Activated CD8-positive, alpha-beta T cell treated with anti-CD3 and anti-CD28 coated beads for 36 hours (primary cell): Measurements from ENCODE around the gene SOST. TPM values are rescaled to one million over a fixed set of nuclear protein-coding genes. Genes with fewer than 3 reads are reported as not detected.

ENCODE experiments used
- ATAC-seq: fragments of 200-7000 bp; cut with Tn5 transposase; one replicate; pipeline ENCODE4 v1.10.0; 2021; ENCODE audit warnings: mild to moderate bottlenecking, moderate library complexity
- CTCF ChIA-PET: fragments of 350-600 bp; sonication (Branson Sonifier 250); formaldehyde crosslinking; loops from one replicate; lab custom pipeline; 2021; ENCODE audit warnings: antibody characterized with exemption; lab: Charles Lee
- POLR2A ChIA-PET: fragments of 350-600 bp; sonication (Branson Sonifier 250); formaldehyde crosslinking; loops from one replicate; lab custom pipeline; 2021; ENCODE audit warnings: antibody characterized with exemption; lab: Charles Lee
- DNase-seq: peaks from one replicate; pipeline ENCODE4 v3.0.0-alpha.2; 2020
- H3K27ac Mint-ChIP-seq: one replicate; pipeline ENCODE4 v1.8.0; 2021; ENCODE audit warnings: mild to moderate bottlenecking, mixed read lengths
- H3K27me3 Mint-ChIP-seq: one replicate; pipeline ENCODE4 v1.8.0; 2021; ENCODE audit warnings: mixed read lengths
- H3K36me3 Mint-ChIP-seq: one replicate; pipeline ENCODE4 v1.8.0; 2021; ENCODE audit warnings: low read depth, mixed read lengths
- H3K4me1 Mint-ChIP-seq: one replicate; pipeline ENCODE4 v1.8.0; 2021; ENCODE audit warnings: low read depth, mixed read lengths
- H3K4me3 Mint-ChIP-seq: one replicate; pipeline ENCODE4 v1.8.0; 2021; ENCODE audit warnings: mild to moderate bottlenecking, moderate library complexity, mixed read lengths
- H3K9me3 Mint-ChIP-seq: one replicate; pipeline ENCODE4 v1.8.0; 2021; ENCODE audit warnings: mixed read lengths
- intact Hi-C: fragments of 100-400 bp; cut with micrococcal nuclease; formaldehyde crosslinking; loops from one replicate; pipeline ENCODE4 v1.10.0; 2022
- total RNA-seq, 2 experiments: library from RNA; stranded (reverse); gene quantifications; one replicate each; pipeline ENCODE4 v1.2.3, GENCODE V29; 2021
- TF ChIP-seq, protein P1 (sequence below): fragments of 200-600 bp; IDR thresholded peaks from one replicate; pipeline ENCODE4 v1.8.0; 2022; ENCODE audit warnings: antibody characterized with exemption, mild to moderate bottlenecking

SOST gene
- total RNA-seq, 2 experiments from 2014 or later, result not detected

GRCh38 chr17:43734376-43734775 is 24.2 kb downstream of the SOST start:
- Mint-ChIP-seq H3K4me1 (no peaks in the 10 kb centered on the region), H3K4me3 (no peak overlapping the region), H3K27me3 (peaks cover 2% of the 10 kb centered on the region), H3K36me3 (no peaks in the 10 kb centered on the region), H3K27ac (no peak overlapping the region), H3K9me3 (peaks cover 4% of the 10 kb centered on the region)
- intact Hi-C loops, result no loop called here
- DNase-seq (no peak), ATAC-seq (no peak)
- CTCF ChIA-PET, result interaction anchor here (0.8 to 1.6 kb wide), 4 partner anchors 11 to 144 kb away, joined by 3 to 7 read pairs (median 5); no protein-coding TSS in a partner anchor
- TF ChIP-seq, protein P1, sequence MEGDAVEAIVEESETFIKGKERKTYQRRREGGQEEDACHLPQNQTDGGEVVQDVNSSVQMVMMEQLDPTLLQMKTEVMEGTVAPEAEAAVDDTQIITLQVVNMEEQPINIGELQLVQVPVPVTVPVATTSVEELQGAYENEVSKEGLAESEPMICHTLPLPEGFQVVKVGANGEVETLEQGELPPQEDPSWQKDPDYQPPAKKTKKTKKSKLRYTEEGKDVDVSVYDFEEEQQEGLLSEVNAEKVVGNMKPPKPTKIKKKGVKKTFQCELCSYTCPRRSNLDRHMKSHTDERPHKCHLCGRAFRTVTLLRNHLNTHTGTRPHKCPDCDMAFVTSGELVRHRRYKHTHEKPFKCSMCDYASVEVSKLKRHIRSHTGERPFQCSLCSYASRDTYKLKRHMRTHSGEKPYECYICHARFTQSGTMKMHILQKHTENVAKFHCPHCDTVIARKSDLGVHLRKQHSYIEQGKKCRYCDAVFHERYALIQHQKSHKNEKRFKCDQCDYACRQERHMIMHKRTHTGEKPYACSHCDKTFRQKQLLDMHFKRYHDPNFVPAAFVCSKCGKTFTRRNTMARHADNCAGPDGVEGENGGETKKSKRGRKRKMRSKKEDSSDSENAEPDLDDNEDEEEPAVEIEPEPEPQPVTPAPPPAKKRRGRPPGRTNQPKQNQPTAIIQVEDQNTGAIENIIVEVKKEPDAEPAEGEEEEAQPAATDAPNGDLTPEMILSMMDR, result no peak
- POLR2A ChIA-PET, result no interaction called here

GRCh38 chr17:43733956-43734355 is 24.6 kb downstream of the SOST start:
- ChIA-PET POLR2A (no interaction called here), CTCF (interaction anchor here (0.8 to 1.6 kb wide), 4 partner anchors 11 to 144 kb away, joined by 3 to 7 read pairs (median 5); no protein-coding TSS in a partner anchor)
- Mint-ChIP-seq H3K27me3 (no peaks in the 10 kb centered on the region), H3K27ac (no peak overlapping the region), H3K9me3 (peaks cover 4% of the 10 kb centered on the region), H3K4me1 (no peaks in the 10 kb centered on the region), H3K36me3 (no peaks in the 10 kb centered on the region), H3K4me3 (no peak overlapping the region)
- TF ChIP-seq, protein P1, result no peak
- DNase-seq (no peak), ATAC-seq (no peak)
- intact Hi-C loops, result no loop called here

- ChIA-PET CTCF (interaction anchor here (1.0 to 1.6 kb wide), 3 partner anchors 12 to 33 kb away, joined by 4 to 6 read pairs (median 4); no protein-coding TSS in a partner anchor), POLR2A (no interaction called here)
- no peak for ATAC-seq
- H3K4me1 Mint-ChIP-seq, result no peaks in the 10 kb centered on the region
- H3K9me3 Mint-ChIP-seq, result peaks cover 4% of the 10 kb centered on the region
- no peaks in the 10 kb centered on the region for H3K27me3 Mint-ChIP-seq
- intact Hi-C loops, result no loop called here
- TF ChIP-seq, protein P1, result no peak
- no peaks in the 10 kb centered on the region for H3K36me3 Mint-ChIP-seq
- no peak for DNase-seq
- H3K4me3 Mint-ChIP-seq, result no peak overlapping the region
- no peak overlapping the region for H3K27ac Mint-ChIP-seq
Observed at GRCh38 chr17:43732958-43733357, 25.6 kb downstream of the SOST start.

DNA sequence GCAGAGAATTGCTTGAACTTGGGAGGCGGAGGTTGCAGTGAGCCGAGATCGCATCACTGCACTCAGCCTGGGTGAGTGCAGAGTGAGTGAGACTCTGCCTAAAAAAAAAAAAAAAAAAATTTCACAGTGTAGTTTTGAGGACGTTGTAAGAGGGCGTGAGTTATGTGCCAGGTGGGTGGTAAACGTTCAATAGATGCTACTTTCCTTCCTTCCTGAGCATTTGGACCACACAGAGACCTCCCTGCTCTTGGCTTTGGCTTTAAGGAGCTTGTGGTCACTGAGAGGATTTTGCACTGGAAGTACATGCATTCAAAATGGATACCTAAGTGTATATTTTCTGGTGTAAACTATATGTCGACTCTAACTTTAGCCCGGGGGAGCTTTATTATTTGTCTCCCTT is 30.5 kb downstream of the SOST start:
- TF ChIP-seq, protein P1, result no peak
- ChIA-PET CTCF (interaction anchor here (0.8 to 1.5 kb wide), 4 partner anchors 15 to 38 kb away, joined by 3 to 5 read pairs (median 4); no protein-coding TSS in a partner anchor), POLR2A (no interaction called here)
- ATAC-seq (no peak), DNase-seq (no peak)
- Mint-ChIP-seq H3K4me3 (no peak overlapping the region), H3K9me3 (peaks cover 2% of the 10 kb centered on the region), H3K4me1 (no peaks in the 10 kb centered on the region), H3K36me3 (no peaks in the 10 kb centered on the region), H3K27ac (no peak overlapping the region), H3K27me3 (no peaks in the 10 kb centered on the region)
- intact Hi-C loops, result no loop called here

GRCh38 chr17:43723697-43724359 is 34.8 kb downstream of the SOST start:
- intact Hi-C loops, result no loop called here
- peaks cover 15% of the 10 kb centered on the region for H3K4me1 Mint-ChIP-seq
- ChIA-PET POLR2A (interaction anchor here (0.7 kb wide), 1 partner anchor 810 kb away, joined by 3 read pairs; no protein-coding TSS in a partner anchor), CTCF (interaction anchor here (0.8 to 4.3 kb wide), 5 partner anchors 10 to 50 kb away, joined by 3 to 19 read pairs (median 3); no protein-coding TSS in a partner anchor)
- H3K36me3 Mint-ChIP-seq, result no peaks in the 10 kb centered on the region
- no peak for ATAC-seq
- no peaks in the 10 kb centered on the region for H3K9me3 Mint-ChIP-seq
- no peak overlapping the region for H3K27ac Mint-ChIP-seq
- TF ChIP-seq, protein P1, result no peak
- no peak overlapping the region for H3K4me3 Mint-ChIP-seq
- no peak for DNase-seq
- peaks cover 1% of the 10 kb centered on the region for H3K27me3 Mint-ChIP-seq
